Spleen (tissue), 7 donors: ENCODE results near the gene ARL17B.

Experiments used
- POLR2A ChIP-seq, 3 donors: fragments of 450-650 bp; IDR thresholded peaks; one replicate each; pipeline ENCODE4 v1.5.1; 2017; ENCODE audit warnings: antibody characterized with exemption in 3 of 3, mild to moderate bottlenecking in 1 of 3
- POLR2AphosphoS5 ChIP-seq, 3 donors: sonication (generic); formaldehyde crosslinking; IDR thresholded peaks; one replicate each; pipeline ENCODE4 v1.5.1; 2017; ENCODE audit warnings: antibody characterized with exemption in 3 of 3
- TF ChIP-seq, protein P1 (sequence below), 11 experiments: fragments of 200-600 bp in 7 of 11; fragments of 450-650 bp in 4 of 11; sonication (generic) in 4 of 11; IDR thresholded peaks in 8 of 11; conservative IDR thresholded peaks in 3 of 11; 1 replicate in 7 of 11; 2 replicates in 4 of 11; pipeline versions ENCODE4 v1.4.0 to v1.8.0; 2016 to 2021; ENCODE audit warnings: antibody characterized with exemption in 11 of 11, inconsistent platforms in 4 of 11, mild to moderate bottlenecking in 1 of 11
- donor health status: DM: no; HTN: no; CAD: no; lungs with moderate emphysema.
- donor health status: DM: no; HTN: no; CAD: no.
- donor health status: DM: no; HTN: no; CAD: no.

- no peak for TF ChIP-seq POLR2AphosphoS5 (IDR thresholded peaks at IDR 0.05)
- TF ChIP-seq, protein P1, sequence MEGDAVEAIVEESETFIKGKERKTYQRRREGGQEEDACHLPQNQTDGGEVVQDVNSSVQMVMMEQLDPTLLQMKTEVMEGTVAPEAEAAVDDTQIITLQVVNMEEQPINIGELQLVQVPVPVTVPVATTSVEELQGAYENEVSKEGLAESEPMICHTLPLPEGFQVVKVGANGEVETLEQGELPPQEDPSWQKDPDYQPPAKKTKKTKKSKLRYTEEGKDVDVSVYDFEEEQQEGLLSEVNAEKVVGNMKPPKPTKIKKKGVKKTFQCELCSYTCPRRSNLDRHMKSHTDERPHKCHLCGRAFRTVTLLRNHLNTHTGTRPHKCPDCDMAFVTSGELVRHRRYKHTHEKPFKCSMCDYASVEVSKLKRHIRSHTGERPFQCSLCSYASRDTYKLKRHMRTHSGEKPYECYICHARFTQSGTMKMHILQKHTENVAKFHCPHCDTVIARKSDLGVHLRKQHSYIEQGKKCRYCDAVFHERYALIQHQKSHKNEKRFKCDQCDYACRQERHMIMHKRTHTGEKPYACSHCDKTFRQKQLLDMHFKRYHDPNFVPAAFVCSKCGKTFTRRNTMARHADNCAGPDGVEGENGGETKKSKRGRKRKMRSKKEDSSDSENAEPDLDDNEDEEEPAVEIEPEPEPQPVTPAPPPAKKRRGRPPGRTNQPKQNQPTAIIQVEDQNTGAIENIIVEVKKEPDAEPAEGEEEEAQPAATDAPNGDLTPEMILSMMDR (IDR thresholded peaks at IDR 0.05 in 8 of 11, conservative IDR thresholded peaks at IDR 0.05 in 3 of 11), result no peak
- TF ChIP-seq POLR2A (IDR thresholded peaks at IDR 0.05), result no peak
These were observed 91.5 kb downstream of the ARL17B start for GRCh38 chr17:46270032-46270431.
